Measurements from ENCODE around the gene NCKAP5. TPM values are rescaled to one million over a fixed set of nuclear protein-coding genes. Genes with fewer than 3 reads are reported as not detected.
A peak's percentile ranks its signal among the peaks of the same experiment; 100 is the strongest.

The NCKAP5 gene
- total RNA-seq, 4 donors from 2014 or later: 0.37 to 1.3 (median 0.83) TPM

GRCh38 chr2:133442393-133442792 lies 125.9 kb downstream of the NCKAP5 start:
- no peak for DNase-seq (ENCODE audit: low spot score)
- no peak for ATAC-seq (ENCODE audit: low FRiP score)
- TF ChIP-seq CTCF (IDR thresholded peaks at IDR 0.05): no peak

- ATAC-seq (ENCODE audit: low FRiP score): no peak
- no peak for TF ChIP-seq CTCF (IDR thresholded peaks at IDR 0.05)
Measured at GRCh38 chr2:133439565-133439920, 128.7 kb downstream of the NCKAP5 start.

GRCh38 chr2:133438848-133439564 lies 129.3 kb downstream of the NCKAP5 start:
- DNase-seq (ENCODE audit: low spot score) (no peak), ATAC-seq (ENCODE audit: low FRiP score) (no peak)
- TF ChIP-seq CTCF (IDR thresholded peaks at IDR 0.05): no peak

More at GRCh38 chr2:133439565-133439920, 128.7 kb downstream of the NCKAP5 start:
- no peak for DNase-seq (ENCODE audit: low spot score)

- no peak for ATAC-seq (ENCODE audit: low FRiP score)
- DNase-seq (ENCODE audit: low spot score): no peak
- no peak for TF ChIP-seq CTCF (IDR thresholded peaks at IDR 0.05)
Measured at GRCh38 chr2:133438026-133438425, 130.2 kb downstream of the NCKAP5 start.

- no peak for ATAC-seq (ENCODE audit: low FRiP score)
- no peak for TF ChIP-seq CTCF (IDR thresholded peaks at IDR 0.05)
- DNase-seq (ENCODE audit: low spot score): no peak
Measured at GRCh38 chr2:133437492-133437891, 130.8 kb downstream of the NCKAP5 start.

- no peak for TF ChIP-seq CTCF (IDR thresholded peaks at IDR 0.05)
- DNase-seq (ENCODE audit: low spot score): no peak
Measured at GRCh38 chr2:133434959-133435668, 133.1 kb downstream of the NCKAP5 start.

More at GRCh38 chr2:133434959-133435668, 133.1 kb downstream of the NCKAP5 start:
- peak; percentile 68 for ATAC-seq (ENCODE audit: low FRiP score)
